Endodermal cell (in vitro differentiated cells): Measurements from ENCODE around the gene MANF. TPM values are rescaled to one million over a fixed set of nuclear protein-coding genes. Genes with fewer than 3 reads are reported as not detected.
A peak's percentile ranks its signal among the peaks of the same experiment; 100 is the strongest.
"Not testable (repeated sequence)": the region's sequence is repeated elsewhere in the genome, so short reads cannot be mapped to it uniquely, and the experiment has no call there.

Experiments
- DNase-seq: peaks from one replicate; pipeline ENCODE4 v3.0.0-alpha.2; 2017
- H3K27ac ChIP-seq: 2 replicates; pipeline ENCODE4 v1.5.1; 2013; ENCODE audit warnings: mild to moderate bottlenecking, low read depth, low read length, moderate library complexity
- H3K27me3 ChIP-seq: 2 replicates; pipeline ENCODE4 v1.6.1; 2013; ENCODE audit warnings: mild to moderate bottlenecking, low read length, moderate library complexity; ENCODE audit not compliant: insufficient read depth, control insufficient read depth, poor library complexity, severe bottlenecking
- H3K36me3 ChIP-seq: 2 replicates; pipeline ENCODE4 v1.7.0; 2013; ENCODE audit warnings: mild to moderate bottlenecking, low read length, moderate library complexity; ENCODE audit not compliant: control insufficient read depth, insufficient read depth
- H3K4me1 ChIP-seq: one replicate; pipeline ENCODE4 v1.7.0; 2013; ENCODE audit warnings: low read length; ENCODE audit not compliant: control insufficient read depth, insufficient read depth
- H3K4me3 ChIP-seq: 2 replicates; pipeline ENCODE4 v1.5.1; 2013; ENCODE audit warnings: mild to moderate bottlenecking, low read length, moderate library complexity
- H3K9ac ChIP-seq: 2 replicates; pipeline ENCODE4 v1.6.1; 2013; ENCODE audit warnings: mild to moderate bottlenecking, low read length, moderate library complexity; ENCODE audit not compliant: poor library complexity, severe bottlenecking; ENCODE audit errors: extremely low read depth
- H3K9me3 ChIP-seq: 2 replicates; pipeline ENCODE4 v1.6.1; 2013; ENCODE audit warnings: mild to moderate bottlenecking, low read length, moderate library complexity; ENCODE audit not compliant: control insufficient read depth
- H3K27ac Mint-ChIP-seq: 2 replicates; pipeline ENCODE4 v1.8.0; 2020; ENCODE audit warnings: mixed read lengths
- H3K27me3 Mint-ChIP-seq: 2 replicates; pipeline ENCODE4 v1.8.0; 2021; ENCODE audit warnings: mild to moderate bottlenecking, mixed read lengths; ENCODE audit not compliant: insufficient read depth
- H3K36me3 Mint-ChIP-seq: 2 replicates; pipeline ENCODE4 v1.8.0; 2020; ENCODE audit warnings: low read depth, mixed read lengths
- H3K4me1 Mint-ChIP-seq: 2 replicates; pipeline ENCODE4 v1.8.0; 2020; ENCODE audit warnings: mixed read lengths
- H3K4me3 Mint-ChIP-seq: 2 replicates; pipeline ENCODE4 v1.8.0; 2020; ENCODE audit warnings: mild to moderate bottlenecking, moderate library complexity, mixed read lengths
- H3K9me3 Mint-ChIP-seq: 2 replicates; pipeline ENCODE4 v1.8.0; 2020; ENCODE audit warnings: mild to moderate bottlenecking, mixed read lengths
- WGBS, 2 experiments: methylation state at CpG; one replicate each; pipeline versions ENCODE4 v1.1.5 to v1.1.7; 2013; ENCODE audit warnings: missing lambda C conversion rate in 2 of 2, mixed read lengths in 1 of 2; ENCODE audit not compliant: insufficient coverage in 1 of 2, insufficient read length in 1 of 2; 5-methylcytosine and 5-hydroxymethylcytosine counted together
- total RNA-seq, 2 donors: library from RNA; stranded (reverse); fragmentation: NEBNext Ultra II Directional in 1 of 2; extraction: Animal tissue kit (Norgen Biotek cat#: 25700) in 1 of 2; gene quantifications; 2 replicates in 1 of 2; 3 replicates in 1 of 2; pipeline ENCODE4 v1.2.1, GENCODE V29; 2021
- TF ChIP-seq, protein P1 (sequence below): fragments of 200-600 bp; sonication (generic); conservative IDR thresholded peaks from 2 replicates; pipeline ENCODE4 v1.5.0; 2021; ENCODE audit warnings: antibody characterized with exemption, mild to moderate bottlenecking

The MANF gene
- total RNA-seq, 2 donors from 2014 or later, result 153 to 225 TPM

DNA sequence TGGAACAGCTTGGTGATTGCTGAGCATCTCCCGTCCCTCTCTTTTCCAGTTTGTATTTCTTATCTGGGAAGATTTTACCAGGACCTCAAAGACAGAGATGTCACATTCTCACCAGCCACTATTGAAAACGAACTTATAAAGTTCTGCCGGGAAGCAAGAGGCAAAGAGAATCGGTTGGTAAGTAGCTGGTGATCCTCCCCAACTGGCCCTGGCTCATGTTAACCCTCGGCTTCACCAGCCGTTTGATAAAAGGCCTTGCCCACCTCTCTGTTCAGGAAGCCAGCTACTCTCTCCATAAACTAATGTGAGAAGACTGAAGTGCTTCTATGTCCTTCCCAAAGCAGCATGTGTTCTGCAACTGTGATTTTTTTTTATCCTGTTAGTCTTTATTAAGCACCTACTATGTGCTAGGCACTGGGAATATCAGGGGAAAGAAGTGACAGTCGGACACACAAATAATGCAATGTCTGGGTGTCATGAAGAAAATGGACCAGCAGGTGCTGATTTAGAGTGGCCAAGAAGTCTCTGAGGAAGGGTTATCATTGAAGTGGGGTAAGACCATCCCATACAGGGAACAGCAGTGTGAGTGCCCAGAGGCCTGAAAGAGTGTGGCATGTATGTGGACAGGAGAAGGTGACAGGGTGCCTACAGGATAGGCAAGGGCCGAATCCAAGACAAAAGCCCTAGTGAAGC is 1.2 kb downstream of the MANF start:
- Histone ChIP-seq H3K9me3 (no peaks in the 10 kb centered on the region), H3K27ac (no peak overlapping the region), H3K36me3 (peaks cover 43% of the 10 kb centered on the region), H3K4me3 (peak overlapping the region; percentile 98), H3K27me3 (no peaks in the 10 kb centered on the region), H3K4me1 (peaks cover 20% of the 10 kb centered on the region), H3K9ac (peak overlapping the region; percentile 74)
- Mint-ChIP-seq H3K36me3 (peaks cover 35% of the 10 kb centered on the region), H3K27ac (peak overlapping the region; percentile 95), H3K27me3 (no peaks in the 10 kb centered on the region), H3K4me3 (peak overlapping the region; percentile 99), H3K4me1 (peaks cover 43% of the 10 kb centered on the region), H3K9me3 (no peaks in the 10 kb centered on the region)
- WGBS, 2 experiments, result 62 to 70% methylated on average over 6 to 8 of the region's 8 CpGs
- TF ChIP-seq, protein P1, sequence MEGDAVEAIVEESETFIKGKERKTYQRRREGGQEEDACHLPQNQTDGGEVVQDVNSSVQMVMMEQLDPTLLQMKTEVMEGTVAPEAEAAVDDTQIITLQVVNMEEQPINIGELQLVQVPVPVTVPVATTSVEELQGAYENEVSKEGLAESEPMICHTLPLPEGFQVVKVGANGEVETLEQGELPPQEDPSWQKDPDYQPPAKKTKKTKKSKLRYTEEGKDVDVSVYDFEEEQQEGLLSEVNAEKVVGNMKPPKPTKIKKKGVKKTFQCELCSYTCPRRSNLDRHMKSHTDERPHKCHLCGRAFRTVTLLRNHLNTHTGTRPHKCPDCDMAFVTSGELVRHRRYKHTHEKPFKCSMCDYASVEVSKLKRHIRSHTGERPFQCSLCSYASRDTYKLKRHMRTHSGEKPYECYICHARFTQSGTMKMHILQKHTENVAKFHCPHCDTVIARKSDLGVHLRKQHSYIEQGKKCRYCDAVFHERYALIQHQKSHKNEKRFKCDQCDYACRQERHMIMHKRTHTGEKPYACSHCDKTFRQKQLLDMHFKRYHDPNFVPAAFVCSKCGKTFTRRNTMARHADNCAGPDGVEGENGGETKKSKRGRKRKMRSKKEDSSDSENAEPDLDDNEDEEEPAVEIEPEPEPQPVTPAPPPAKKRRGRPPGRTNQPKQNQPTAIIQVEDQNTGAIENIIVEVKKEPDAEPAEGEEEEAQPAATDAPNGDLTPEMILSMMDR, result peak; percentile 30
- peak; percentile 41 for DNase-seq

DNA sequence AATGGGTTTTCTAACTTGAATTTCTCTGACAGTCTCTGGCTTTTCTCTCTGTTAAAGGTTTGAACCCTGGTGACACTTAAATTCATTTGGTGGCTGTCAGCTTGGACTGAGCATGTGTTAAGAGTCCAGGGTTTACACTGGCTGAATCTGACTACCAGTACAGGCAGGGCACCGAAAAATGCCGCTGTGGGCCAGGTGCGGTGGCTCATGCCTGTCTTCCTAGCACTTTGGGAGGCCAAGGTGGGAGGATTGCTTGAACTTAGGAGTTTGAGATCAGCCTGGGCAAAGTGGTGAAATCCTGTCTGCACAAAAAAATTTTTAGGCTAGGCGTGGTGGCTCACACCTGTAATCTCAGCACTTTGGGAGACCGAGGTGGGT is 1.8 kb downstream of the MANF start:
- 97 to 98% methylated on average over 5 of the region's 5 CpGs for WGBS, 2 experiments
- Histone ChIP-seq H3K4me3 (peak overlapping the region; percentile 98), H3K27me3 (no peaks in the 10 kb centered on the region), H3K9ac (no peak overlapping the region), H3K9me3 (no peaks in the 10 kb centered on the region), H3K36me3 (peaks cover 43% of the 10 kb centered on the region), H3K4me1 (peaks cover 20% of the 10 kb centered on the region), H3K27ac (no peak overlapping the region)
- Mint-ChIP-seq H3K27me3 (no peaks in the 10 kb centered on the region), H3K36me3 (peaks cover 37% of the 10 kb centered on the region), H3K4me3 (peak overlapping the region; percentile 99), H3K9me3 (no peaks in the 10 kb centered on the region), H3K4me1 (peaks cover 43% of the 10 kb centered on the region), H3K27ac (peak overlapping the region; percentile 95)
- DNase-seq, result peak; percentile 31
- TF ChIP-seq, protein P1, result no peak

DNA sequence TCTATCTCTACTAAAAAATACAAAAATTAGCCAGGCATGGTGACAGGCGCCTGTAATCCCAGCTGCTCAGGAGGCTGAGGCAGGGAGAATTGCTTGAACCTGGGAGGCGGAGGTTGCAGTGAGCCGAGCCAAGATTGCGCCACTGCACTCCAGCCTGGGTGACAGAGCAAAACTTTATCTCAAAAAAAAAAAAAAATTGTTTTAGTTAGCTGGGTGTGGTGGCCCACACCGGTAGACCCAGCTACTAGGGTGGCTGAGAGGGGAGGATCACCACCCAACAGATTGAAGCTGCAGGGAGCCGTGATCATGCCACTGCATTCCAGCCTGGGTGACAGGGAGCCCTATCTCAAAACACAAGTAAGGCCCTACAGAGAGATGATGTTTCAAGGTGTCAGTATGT is 2.2 kb downstream of the MANF start:
- peaks cover 43% of the 10 kb centered on the region for H3K4me1 Mint-ChIP-seq
- H3K4me1 ChIP-seq, result peaks cover 20% of the 10 kb centered on the region
- 92 to 95% methylated on average over 2 to 6 of the region's 6 CpGs for WGBS, 2 experiments
- H3K27me3 Mint-ChIP-seq, H3K27me3 ChIP-seq, H3K27ac Mint-ChIP-seq, H3K9ac ChIP-seq, H3K9me3 Mint-ChIP-seq, H3K27ac ChIP-seq, H3K9me3 ChIP-seq: not testable (repeated sequence)
- peaks cover 39% of the 10 kb centered on the region for H3K36me3 Mint-ChIP-seq
- peak overlapping the region; percentile 99 for H3K4me3 Mint-ChIP-seq
- peak; percentile 36 for DNase-seq
- H3K4me3 ChIP-seq, result peak overlapping the region; percentile 98
- peaks cover 47% of the 10 kb centered on the region for H3K36me3 ChIP-seq
